GM12891 (cell line): ENCODE data around the gene TNS3.

Experiments
- POLR2A ChIP-seq: IDR thresholded peaks from 2 replicates; pipeline ENCODE4 v1.6.1; 2011; ENCODE audit warnings: low read depth, low read length, control low read depth
- POLR2AphosphoS5 ChIP-seq: IDR thresholded peaks from 2 replicates; pipeline ENCODE4 v1.6.1; 2011; ENCODE audit warnings: low read depth, low read length, control low read depth

- TF ChIP-seq POLR2A (no peak), POLR2AphosphoS5 (no peak)
These were observed 345.3 kb downstream of the TNS3 start for GRCh38 chr7:47236480-47237129.
